CD14-positive monocyte (primary cell): ENCODE results near the gene GARNL3. TPM values are rescaled to one million over a fixed set of nuclear protein-coding genes. Genes with fewer than 3 reads are reported as not detected.

ENCODE experiments used
- DNase-seq, 3 donors: peaks; one replicate each; pipeline ENCODE4 v3.0.0-alpha.2; 2011 to 2022
- H2AFZ ChIP-seq: 2 replicates; pipeline ENCODE4 v1.6.0; 2012; ENCODE audit warnings: mild to moderate bottlenecking, low read depth, low read length, inconsistent platforms; ENCODE audit not compliant: insufficient read depth, poor library complexity, severe bottlenecking
- H3K27ac ChIP-seq, 2 donors: 1 replicate in 1 of 2; 2 replicates in 1 of 2; pipeline ENCODE4 v1.5.1; 2012 to 2013; ENCODE audit warnings: low read length in 2 of 2, control low read depth in 1 of 2, inconsistent platforms in 1 of 2, low read depth in 1 of 2, mild to moderate bottlenecking in 1 of 2
- H3K27me3 ChIP-seq, 2 donors: one replicate each; pipeline versions ENCODE4 v1.6.0 to v1.6.1; 2011 to 2013; ENCODE audit warnings: low read length in 2 of 2; ENCODE audit not compliant: control insufficient read depth in 2 of 2, insufficient read depth in 2 of 2
- H3K36me3 ChIP-seq, 2 donors: replicated peaks in 1 of 2; 1 replicate in 1 of 2; 2 replicates in 1 of 2; pipeline versions ENCODE4 v1.5.1 to v1.6.1; 2012 to 2013; ENCODE audit warnings: low read length in 2 of 2, control low read depth in 1 of 2, inconsistent platforms in 1 of 2, mild to moderate bottlenecking in 1 of 2; ENCODE audit not compliant: insufficient read depth in 2 of 2, control insufficient read depth in 1 of 2
- H3K4me1 ChIP-seq, 2 donors: 1 replicate in 1 of 2; 2 replicates in 1 of 2; pipeline versions ENCODE4 v1.5.1 to v1.6.1; 2012 to 2013; ENCODE audit warnings: low read length in 2 of 2, control low read depth in 1 of 2, inconsistent platforms in 1 of 2, mild to moderate bottlenecking in 1 of 2, moderate library complexity in 1 of 2; ENCODE audit not compliant: insufficient read depth in 2 of 2, control insufficient read depth in 1 of 2
- H3K4me2 ChIP-seq: replicated peaks from 2 replicates; pipeline ENCODE3; 2012; ENCODE audit warnings: low read length, moderate library complexity, mild to moderate bottlenecking; ENCODE audit not compliant: poor library complexity, severe bottlenecking; ENCODE audit errors: extremely low read depth
- H3K4me3 ChIP-seq, 3 experiments: fragments of 200-600 bp in 1 of 3; sonication (generic) in 1 of 3; replicated peaks in 1 of 3; 1 replicate in 2 of 3; 2 replicates in 1 of 3; pipeline ENCODE4 v1.5.1; 2011 to 2013; ENCODE audit warnings: low read length in 3 of 3, mild to moderate bottlenecking in 3 of 3, control low read depth in 2 of 3, low read depth in 2 of 3, inconsistent platforms in 1 of 3, moderate library complexity in 1 of 3
- H3K79me2 ChIP-seq: 2 replicates; pipeline ENCODE4 v1.6.0; 2012; ENCODE audit warnings: mild to moderate bottlenecking, control low read depth, inconsistent platforms, low read length, moderate library complexity; ENCODE audit not compliant: insufficient read depth
- H3K9ac ChIP-seq: 2 replicates; pipeline ENCODE4 v1.6.0; 2017; ENCODE audit warnings: low read length, mild to moderate bottlenecking; ENCODE audit not compliant: insufficient read depth, poor library complexity, severe bottlenecking
- H3K9me3 ChIP-seq, 2 donors: replicated peaks in 1 of 2; 1 replicate in 1 of 2; 2 replicates in 1 of 2; pipeline versions ENCODE4 v1.5.1 to v1.6.1; 2012 to 2013; ENCODE audit warnings: low read length in 2 of 2, control low read depth in 1 of 2; ENCODE audit not compliant: control insufficient read depth in 1 of 2, insufficient read depth in 1 of 2
- H4K20me1 ChIP-seq: 2 replicates; pipeline ENCODE4 v1.6.0; 2012; ENCODE audit warnings: mild to moderate bottlenecking, low read length, control low read depth, moderate library complexity; ENCODE audit not compliant: insufficient read depth
- H3K27ac Mint-ChIP-seq, 7 donors: one replicate each; pipeline ENCODE4 v1.8.0; 2020; ENCODE audit warnings: mild to moderate bottlenecking in 7 of 7, mixed read lengths in 7 of 7, moderate library complexity in 6 of 7, inconsistent platforms in 2 of 7
- H3K27me3 Mint-ChIP-seq, 3 donors: one replicate each; pipeline ENCODE4 v1.8.0; 2021 to 2022; ENCODE audit warnings: low read depth in 3 of 3, mild to moderate bottlenecking in 3 of 3, mixed read lengths in 3 of 3, moderate library complexity in 3 of 3, inconsistent platforms in 1 of 3
- H3K36me3 Mint-ChIP-seq, 2 donors: one replicate each; pipeline ENCODE4 v1.8.0; 2020; ENCODE audit warnings: mixed read lengths in 2 of 2, inconsistent platforms in 1 of 2, mild to moderate bottlenecking in 1 of 2
- H3K4me1 Mint-ChIP-seq: one replicate; pipeline ENCODE4 v1.8.0; 2020; ENCODE audit warnings: mild to moderate bottlenecking, mixed read lengths
- H3K4me3 Mint-ChIP-seq, 2 donors: one replicate each; pipeline ENCODE4 v1.8.0; 2020; ENCODE audit warnings: mild to moderate bottlenecking in 2 of 2, mixed read lengths in 2 of 2, moderate library complexity in 1 of 2
- H3K9me3 Mint-ChIP-seq, 7 donors: one replicate each; pipeline ENCODE4 v1.8.0; 2020 to 2022; ENCODE audit warnings: mixed read lengths in 7 of 7, mild to moderate bottlenecking in 6 of 7, moderate library complexity in 6 of 7, inconsistent platforms in 2 of 7
- WGBS: methylation state at CpG from one replicate; pipeline ENCODE4 v1.1.5; 2013; ENCODE audit warnings: missing lambda C conversion rate; ENCODE audit not compliant: insufficient coverage; 5-methylcytosine and 5-hydroxymethylcytosine counted together
- intact Hi-C, 2 donors: fragments of 100-400 bp; cut with micrococcal nuclease; formaldehyde crosslinking; loops; one replicate each; pipeline versions ENCODE4 v1.15.0 to v1.15.1; 2023
- polyA plus RNA-seq, 3 donors: library from polyadenylated mRNA; depleted of rRNA in 1 of 3; unstranded in 2 of 3; stranded (reverse) in 1 of 3; fragments of 300-500 nt in 2 of 3; fragments of >200 nt in 1 of 3; fragmentation: Illumina TruSeq in 2 of 3; gene quantifications; 1 replicate in 2 of 3; 2 replicates in 1 of 3; pipeline ENCODE4 v1.2.3, GENCODE V29; 2012 to 2021
- TF ChIP-seq, protein P1 (sequence below): fragments of 200-600 bp; IDR thresholded peaks from one replicate; pipeline ENCODE4 v1.8.0; 2022; ENCODE audit warnings: antibody characterized with exemption, mild to moderate bottlenecking

GARNL3 gene
- polyA plus RNA-seq, 3 donors, result 0.39 to 1.5 (median 0.94) TPM

GRCh38 chr9:127309715-127310114, 45.1 kb downstream of the GARNL3 start:
- H3K79me2 ChIP-seq, result no peaks in the 10 kb centered on the region
- H2AFZ ChIP-seq, result no peak overlapping the region
- no peaks in the 10 kb centered on the region for H3K27me3 ChIP-seq
- no peak overlapping the region for H3K4me2 ChIP-seq
- DNase-seq, result no peak
- peaks cover 17 to 22% of the 10 kb centered on the region in 2 donors for H3K4me1 ChIP-seq
- intact Hi-C loops, result no loop called here
- H3K9ac ChIP-seq, result no peak overlapping the region
- H3K36me3 ChIP-seq, result no peaks in the 10 kb centered on the region
- WGBS, result 67% methylated on average over 1 of the region's 4 CpGs
- no peak overlapping the region for H3K4me3 ChIP-seq
- H3K27me3 Mint-ChIP-seq, result no peaks in the 10 kb centered on the region
- TF ChIP-seq, protein P1, sequence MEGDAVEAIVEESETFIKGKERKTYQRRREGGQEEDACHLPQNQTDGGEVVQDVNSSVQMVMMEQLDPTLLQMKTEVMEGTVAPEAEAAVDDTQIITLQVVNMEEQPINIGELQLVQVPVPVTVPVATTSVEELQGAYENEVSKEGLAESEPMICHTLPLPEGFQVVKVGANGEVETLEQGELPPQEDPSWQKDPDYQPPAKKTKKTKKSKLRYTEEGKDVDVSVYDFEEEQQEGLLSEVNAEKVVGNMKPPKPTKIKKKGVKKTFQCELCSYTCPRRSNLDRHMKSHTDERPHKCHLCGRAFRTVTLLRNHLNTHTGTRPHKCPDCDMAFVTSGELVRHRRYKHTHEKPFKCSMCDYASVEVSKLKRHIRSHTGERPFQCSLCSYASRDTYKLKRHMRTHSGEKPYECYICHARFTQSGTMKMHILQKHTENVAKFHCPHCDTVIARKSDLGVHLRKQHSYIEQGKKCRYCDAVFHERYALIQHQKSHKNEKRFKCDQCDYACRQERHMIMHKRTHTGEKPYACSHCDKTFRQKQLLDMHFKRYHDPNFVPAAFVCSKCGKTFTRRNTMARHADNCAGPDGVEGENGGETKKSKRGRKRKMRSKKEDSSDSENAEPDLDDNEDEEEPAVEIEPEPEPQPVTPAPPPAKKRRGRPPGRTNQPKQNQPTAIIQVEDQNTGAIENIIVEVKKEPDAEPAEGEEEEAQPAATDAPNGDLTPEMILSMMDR, result no peak
- no peaks in the 10 kb centered on the region for H3K9me3 ChIP-seq
- H3K9me3 Mint-ChIP-seq, result no peaks in the 10 kb centered on the region
- H3K4me3 Mint-ChIP-seq, result no peak overlapping the region
- H3K4me1 Mint-ChIP-seq, result peaks cover 18% of the 10 kb centered on the region
- H3K36me3 Mint-ChIP-seq, result peaks cover 2% of the 10 kb centered on the region in 2 donors
- H3K27ac Mint-ChIP-seq, result no peak overlapping the region
- no peak overlapping the region for H3K27ac ChIP-seq
- H4K20me1 ChIP-seq, result no peaks in the 10 kb centered on the region

- Histone ChIP-seq H3K4me1 (peaks cover 17 to 22% of the 10 kb centered on the region in 2 donors), H3K79me2 (no peaks in the 10 kb centered on the region), H3K9me3 (no peaks in the 10 kb centered on the region), H3K4me2 (no peak overlapping the region), H3K4me3 (no peak overlapping the region), H4K20me1 (no peaks in the 10 kb centered on the region), H2AFZ (no peak overlapping the region), H3K27me3 (no peaks in the 10 kb centered on the region), H3K36me3 (no peaks in the 10 kb centered on the region), H3K9ac (no peak overlapping the region), H3K27ac (no peak overlapping the region)
- WGBS, result 80% methylated on average over 1 of the region's 5 CpGs
- peaks cover 2% of the 10 kb centered on the region in 2 donors for H3K36me3 Mint-ChIP-seq
- no peak for DNase-seq
- no peak overlapping the region for H3K4me3 Mint-ChIP-seq
- peaks cover 19% of the 10 kb centered on the region for H3K4me1 Mint-ChIP-seq
- no peaks in the 10 kb centered on the region for H3K9me3 Mint-ChIP-seq
- no peak overlapping the region for H3K27ac Mint-ChIP-seq
- H3K27me3 Mint-ChIP-seq, result peaks cover 0 to 2% (median 0%) of the 10 kb centered on the region in 3 donors
- TF ChIP-seq, protein P1, result peak; percentile 13
- intact Hi-C loops, result no loop called here
Measured at GRCh38 chr9:127311239-127311741, 46.7 kb downstream of the GARNL3 start.
